ENCODE data around the gene CDC27.
"Not testable (repeated sequence)": the region's sequence is repeated elsewhere in the genome, so short reads cannot be mapped to it uniquely, and the experiment has no call there.

CDC27 gene

GRCh38 chr17:47190243-47190642 lies 1.1 kb upstream of the CDC27 start:
- FAIRE-seq, result no peak

DNA sequence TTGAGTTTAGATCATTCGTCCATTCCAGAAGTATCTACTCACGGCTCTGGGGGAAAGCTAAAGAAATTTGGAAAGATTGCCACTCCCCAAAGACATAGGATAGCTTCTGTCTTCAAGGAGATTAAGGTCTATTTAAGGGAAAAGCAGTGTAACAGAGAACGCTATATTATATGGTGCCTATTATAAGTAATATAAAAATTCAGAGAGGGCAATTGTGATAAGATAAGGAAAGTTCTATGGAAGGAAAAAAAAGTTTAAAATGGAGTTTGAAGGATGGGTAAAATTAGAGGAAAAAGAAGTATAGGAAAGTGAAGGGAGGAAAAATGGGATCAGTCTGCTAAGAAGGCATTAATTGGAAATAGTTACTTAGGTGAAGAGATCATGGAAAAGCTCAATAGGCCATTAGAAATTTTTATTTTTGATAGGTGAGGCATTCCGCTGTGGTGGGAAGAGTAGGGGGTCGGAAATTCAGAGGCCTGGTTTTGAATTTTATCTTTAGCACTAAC lies 690 bp upstream of the CDC27 start:
- FAIRE-seq, result no peak

GRCh38 chr17:47188271-47188875 lies 722 bp downstream of the CDC27 start:
- no peak for FAIRE-seq

GRCh38 chr17:47184681-47185080 lies 4.4 kb downstream of the CDC27 start:
- no peak for FAIRE-seq

DNA sequence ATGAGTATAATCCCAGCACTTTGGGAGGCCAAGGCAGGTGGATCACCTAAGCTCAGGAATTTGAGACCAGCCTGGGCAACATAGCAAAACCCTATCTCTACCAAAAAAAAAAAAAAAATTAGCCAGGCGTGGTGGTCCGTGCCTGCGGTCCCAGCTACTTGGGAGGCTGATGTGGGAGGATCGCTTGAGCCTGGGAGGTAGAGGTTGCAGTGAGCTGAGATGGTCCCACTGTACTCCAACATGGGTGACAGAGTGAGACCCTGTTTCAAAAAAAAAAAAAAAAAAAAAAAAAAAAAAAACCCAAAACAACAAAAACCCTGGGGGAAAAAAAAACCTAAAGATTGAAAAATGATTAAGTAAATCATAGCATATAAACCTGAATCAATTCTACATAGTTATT lies 8.1 kb downstream of the CDC27 start:
- not testable (repeated sequence) for FAIRE-seq

- no peak for FAIRE-seq
Measured at GRCh38 chr17:47180337-47180736, 8.8 kb downstream of the CDC27 start.

- no peak for FAIRE-seq
Measured at GRCh38 chr17:47179141-47179540, 10.0 kb downstream of the CDC27 start.

- no peak for FAIRE-seq
Measured at GRCh38 chr17:47177261-47177660, 11.8 kb downstream of the CDC27 start.

- FAIRE-seq, result no peak
Measured at GRCh38 chr17:47176389-47176826, 12.7 kb downstream of the CDC27 start.

- not testable (repeated sequence) for FAIRE-seq
Measured at GRCh38 chr17:47174823-47175222, 14.3 kb downstream of the CDC27 start.

DNA sequence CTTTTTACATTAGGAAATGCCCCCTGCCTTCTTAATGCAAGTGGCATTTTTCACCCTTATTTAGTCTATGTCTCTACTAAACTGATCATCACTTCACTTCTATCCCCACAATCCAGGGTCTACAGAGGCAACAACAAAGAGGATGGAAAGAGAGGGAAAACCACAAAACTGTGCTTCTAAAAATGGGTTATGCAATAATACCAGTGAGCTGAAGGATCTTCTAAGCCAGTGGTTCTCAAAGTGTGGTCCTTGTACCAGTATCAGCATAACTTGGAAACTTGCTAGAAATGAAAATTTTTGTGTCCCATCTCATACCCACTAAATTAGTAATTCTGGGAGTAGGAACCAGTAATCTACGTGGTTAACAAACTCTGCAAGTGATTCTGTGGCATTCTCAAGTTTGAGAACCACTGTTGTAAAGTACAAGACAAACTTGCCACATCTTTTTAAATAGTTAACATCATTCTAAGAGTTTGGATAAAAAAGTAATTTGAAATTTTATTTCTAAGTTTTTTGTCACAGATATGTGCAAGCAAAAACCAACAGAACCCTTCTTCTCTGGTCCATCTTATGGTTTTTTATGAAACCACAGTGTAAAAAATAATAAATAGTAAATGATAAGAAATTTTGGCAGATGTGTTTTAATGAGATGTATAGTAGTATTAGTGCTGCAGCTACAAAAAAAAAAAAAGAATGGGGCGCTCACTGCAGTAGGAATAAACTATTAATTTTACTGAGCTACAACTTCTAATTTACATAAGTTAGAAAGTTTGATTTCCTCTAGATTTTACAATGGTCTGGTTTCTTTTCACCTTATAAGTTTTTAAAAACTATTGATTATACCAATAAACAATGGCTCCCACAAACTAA lies 16.2 kb downstream of the CDC27 start:
- no peak for FAIRE-seq

DNA sequence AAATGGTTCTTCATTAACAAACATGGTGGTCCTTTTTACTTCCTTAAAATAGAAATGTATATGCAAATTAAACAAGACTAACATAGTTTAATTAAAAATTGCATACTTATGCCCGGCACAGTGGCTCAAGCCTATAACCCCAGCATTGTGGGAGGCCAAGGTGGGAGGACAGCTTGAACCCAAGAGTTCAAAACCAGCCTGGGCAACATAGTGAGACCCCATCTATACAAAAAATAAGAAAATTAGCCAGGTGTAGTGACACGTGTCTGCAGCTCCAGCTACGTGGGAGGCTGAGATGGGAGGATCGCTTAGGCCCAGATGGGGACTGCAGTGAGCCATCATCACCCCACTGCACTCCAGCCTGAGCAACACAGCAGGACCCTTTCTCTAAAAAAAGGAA lies 18.4 kb downstream of the CDC27 start:
- FAIRE-seq, result no peak

DNA sequence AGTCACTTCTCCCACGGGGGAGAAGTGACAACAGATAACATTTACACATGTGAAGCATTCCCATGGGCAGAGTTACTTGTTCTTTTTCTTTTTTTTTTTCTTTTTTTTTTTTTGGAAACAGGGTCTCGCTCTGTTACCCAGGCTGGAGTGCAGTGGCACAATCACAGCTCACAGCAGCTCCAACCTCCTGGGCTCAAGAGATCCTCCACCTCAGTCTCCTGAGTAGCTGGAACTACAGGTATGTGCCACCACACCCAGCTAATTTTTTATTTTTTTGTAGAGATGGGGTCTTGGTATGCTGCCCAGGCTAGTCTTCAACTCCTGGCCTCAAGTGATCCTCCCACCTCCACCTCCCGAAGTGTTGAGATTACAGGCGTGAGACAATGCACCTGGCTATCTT lies 20.2 kb downstream of the CDC27 start:
- FAIRE-seq, result not testable (repeated sequence)

DNA sequence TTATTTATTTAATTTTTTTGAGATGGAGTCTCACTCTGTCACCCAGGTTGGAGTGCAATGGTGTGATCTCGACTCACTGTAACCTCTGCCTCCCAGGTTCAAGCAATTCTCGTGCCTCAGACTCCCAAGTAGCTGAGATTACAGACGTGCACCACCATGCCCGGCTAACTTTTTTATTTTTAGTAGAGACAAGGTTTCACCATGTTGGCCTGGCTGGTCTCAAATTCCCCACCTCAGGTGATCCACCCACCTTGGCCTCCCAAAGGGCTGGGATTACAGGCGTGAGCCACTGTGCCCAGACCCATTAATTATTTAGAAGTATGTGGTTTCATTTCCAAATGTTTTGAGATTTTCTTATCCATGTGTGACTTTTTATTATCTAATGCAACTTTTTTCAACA lies 22.2 kb downstream of the CDC27 start:
- not testable (repeated sequence) for FAIRE-seq

DNA sequence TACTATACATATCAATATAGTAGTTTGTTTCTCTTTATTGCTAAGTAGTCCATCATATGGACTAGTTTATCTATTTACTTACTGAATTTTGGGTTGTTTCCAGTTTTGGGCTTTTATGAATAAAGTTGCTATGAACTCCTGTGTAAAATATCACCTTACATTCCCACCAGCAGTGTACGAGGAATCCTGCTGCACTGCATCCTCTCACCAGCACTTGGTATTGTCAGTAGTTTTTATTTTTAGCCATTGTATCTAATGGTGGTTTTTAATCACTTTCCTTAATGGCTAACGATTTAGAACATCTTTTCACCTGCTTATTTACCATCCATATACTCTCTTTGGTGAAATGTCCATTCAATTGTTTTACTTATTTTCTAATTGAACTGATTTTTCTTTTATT lies 24.0 kb downstream of the CDC27 start:
- FAIRE-seq, result no peak

DNA sequence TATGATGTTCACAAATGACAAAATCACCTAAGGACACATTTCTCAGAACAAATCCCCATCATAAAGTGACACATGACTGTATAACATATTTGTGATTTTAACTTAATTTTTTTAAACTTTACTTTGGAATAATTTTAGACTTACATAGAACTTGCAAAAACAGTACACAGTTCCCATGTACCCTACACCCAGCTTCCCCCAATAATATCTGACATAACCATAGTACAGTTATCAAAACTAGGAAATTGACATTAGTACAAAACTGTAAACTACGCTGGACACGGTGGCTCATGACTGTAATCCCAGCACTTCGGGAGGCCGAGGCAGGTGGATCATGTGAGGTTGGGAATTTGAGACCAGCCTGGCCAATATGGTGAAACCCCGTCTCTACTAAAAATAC lies 24.8 kb downstream of the CDC27 start:
- no peak for FAIRE-seq

DNA sequence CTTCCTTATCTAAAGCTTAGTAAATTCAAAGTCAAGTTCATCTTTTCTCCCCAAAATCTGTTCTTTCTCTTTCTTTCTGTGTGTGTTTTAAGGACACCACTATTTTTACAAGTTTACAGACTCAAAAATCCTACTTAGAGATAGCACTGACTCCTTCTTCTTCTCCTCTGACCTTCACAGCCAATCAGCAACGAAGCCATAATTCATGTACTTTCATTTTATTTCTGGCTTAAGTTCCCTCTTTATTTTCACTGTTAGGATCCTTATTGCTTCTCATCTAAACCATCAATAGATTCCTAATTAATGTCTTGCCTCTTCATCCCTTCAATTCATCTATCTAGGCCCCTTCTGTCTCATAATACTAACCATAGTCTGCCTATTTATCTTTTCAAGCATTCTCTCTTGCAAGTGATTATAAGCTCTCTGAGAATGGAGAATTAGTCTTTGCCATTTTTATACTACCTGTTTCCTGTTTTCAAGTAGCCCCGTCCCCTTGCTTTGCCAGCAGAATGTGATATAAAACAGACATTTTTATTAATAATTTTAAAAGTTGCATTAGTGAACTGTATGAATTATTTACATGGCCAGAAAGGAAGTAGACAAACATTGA lies 27.0 kb downstream of the CDC27 start:
- no peak for FAIRE-seq

DNA sequence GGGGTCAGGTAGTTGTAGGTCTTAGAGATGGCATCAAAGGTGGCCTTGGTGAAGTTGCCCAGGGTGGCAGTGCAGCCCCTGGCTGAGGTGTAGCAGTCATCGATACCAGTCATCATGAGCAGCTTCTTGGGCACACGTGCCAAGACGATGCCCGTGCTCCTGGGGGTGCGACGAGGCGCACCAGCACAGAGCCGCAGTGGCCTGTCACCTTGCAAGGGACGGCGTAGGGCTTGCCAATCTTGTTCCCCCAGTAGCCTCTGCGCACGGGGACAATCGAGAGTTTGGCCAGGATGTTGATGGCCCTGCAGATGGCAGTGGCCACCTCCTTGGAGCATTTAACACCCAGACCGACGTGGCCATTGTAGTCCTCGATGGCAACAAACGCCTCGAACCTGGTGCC lies 29.8 kb downstream of the CDC27 start:
- no peak for FAIRE-seq

GRCh38 chr17:47145351-47145750 lies 43.7 kb downstream of the CDC27 start:
- no peak for FAIRE-seq

- FAIRE-seq, result no peak
Measured at GRCh38 chr17:47135235-47135634, 53.9 kb downstream of the CDC27 start.

DNA sequence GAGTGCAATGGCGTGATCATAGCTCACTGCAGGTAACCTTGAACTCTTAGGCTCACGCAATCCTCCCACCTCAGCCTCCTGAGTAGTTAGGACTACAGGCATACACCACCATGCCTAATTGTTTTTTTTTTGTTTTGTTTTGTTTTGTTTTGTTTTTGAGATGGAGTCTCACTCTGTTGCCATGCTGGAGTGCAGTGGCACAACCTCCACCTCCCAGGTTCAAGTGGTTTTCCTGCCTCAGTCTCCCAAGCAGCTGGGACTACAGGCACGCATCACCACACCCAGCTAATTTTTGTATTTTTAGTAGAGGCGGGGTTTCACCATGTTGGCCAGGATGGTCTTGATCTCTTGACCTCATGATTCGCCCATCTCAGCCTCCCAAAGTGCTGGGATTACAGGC lies 54.7 kb downstream of the CDC27 start:
- FAIRE-seq, result not testable (repeated sequence)

DNA sequence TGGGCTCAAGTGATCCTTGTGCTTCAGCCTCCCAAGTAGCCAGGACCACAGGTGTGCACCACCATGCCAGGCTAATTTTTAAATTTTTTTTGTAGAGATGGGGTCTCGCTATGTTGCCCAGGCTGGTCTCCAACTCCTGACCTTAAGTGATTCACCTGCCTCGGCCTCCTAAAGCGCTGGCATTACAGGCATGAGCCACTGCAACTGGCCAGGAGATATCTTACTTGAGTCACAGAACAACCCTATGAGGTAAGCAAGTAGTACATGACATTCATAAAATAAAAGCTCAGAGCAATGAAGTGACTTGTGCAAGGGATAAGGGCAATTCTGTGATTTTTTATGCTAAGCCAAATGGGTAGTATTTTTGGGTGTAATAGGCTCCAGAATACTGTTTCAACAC lies 57.3 kb downstream of the CDC27 start:
- no peak for FAIRE-seq

GRCh38 chr17:47126835-47127234 lies 62.3 kb downstream of the CDC27 start:
- not testable (repeated sequence) for FAIRE-seq

DNA sequence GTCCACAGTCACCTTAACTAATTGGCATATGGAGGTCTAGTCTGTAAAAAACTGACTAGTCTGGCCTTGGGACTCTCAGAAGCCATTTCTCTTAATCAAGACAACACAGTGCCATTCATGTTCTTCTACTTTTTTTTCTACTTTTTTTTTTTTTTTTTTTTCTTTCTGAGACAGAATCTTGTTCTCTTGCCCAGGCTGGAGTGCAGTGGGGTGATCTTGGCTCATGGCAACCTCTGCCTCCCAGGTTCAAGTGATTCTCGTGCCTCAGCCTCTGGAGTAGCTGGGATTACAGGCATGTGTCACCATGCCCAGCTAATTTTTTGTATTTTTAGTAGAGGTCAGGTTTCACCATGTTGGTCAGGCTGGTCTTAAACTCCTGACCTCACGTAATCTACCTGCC lies 65.8 kb downstream of the CDC27 start:
- FAIRE-seq, result not testable (repeated sequence)

Measured in G401.6 (cell line).